Cardiac fibroblast (primary cell): ENCODE measurements around the gene TMEM244.
A peak's percentile ranks its signal among the peaks of the same experiment; 100 is the strongest.

Experiments
- DNase-seq, 2 donors: peaks; one replicate each; pipeline versions ENCODE4 v3.0.0 to v3.0.0-alpha.2; 2010; ENCODE audit warnings: low read depth in 2 of 2
- H3K4me3 ChIP-seq, 2 donors: replicated peaks in 1 of 2; 1 replicate in 1 of 2; 2 replicates in 1 of 2; pipeline ENCODE4 v1.5.1; 2011; ENCODE audit warnings: low read depth in 2 of 2, low read length in 2 of 2, mild to moderate bottlenecking in 2 of 2, moderate library complexity in 1 of 2
- TF ChIP-seq, protein P1 (sequence below): IDR thresholded peaks from one replicate; pipeline ENCODE4 v1.5.1; 2011; ENCODE audit warnings: low read depth, mild to moderate bottlenecking, low read length, inconsistent platforms

Gene TMEM244

GRCh38 chr6:129901910-129902309 is 40.8 kb upstream of the TMEM244 start:
- no peak overlapping the region for H3K4me3 ChIP-seq
- TF ChIP-seq, protein P1, sequence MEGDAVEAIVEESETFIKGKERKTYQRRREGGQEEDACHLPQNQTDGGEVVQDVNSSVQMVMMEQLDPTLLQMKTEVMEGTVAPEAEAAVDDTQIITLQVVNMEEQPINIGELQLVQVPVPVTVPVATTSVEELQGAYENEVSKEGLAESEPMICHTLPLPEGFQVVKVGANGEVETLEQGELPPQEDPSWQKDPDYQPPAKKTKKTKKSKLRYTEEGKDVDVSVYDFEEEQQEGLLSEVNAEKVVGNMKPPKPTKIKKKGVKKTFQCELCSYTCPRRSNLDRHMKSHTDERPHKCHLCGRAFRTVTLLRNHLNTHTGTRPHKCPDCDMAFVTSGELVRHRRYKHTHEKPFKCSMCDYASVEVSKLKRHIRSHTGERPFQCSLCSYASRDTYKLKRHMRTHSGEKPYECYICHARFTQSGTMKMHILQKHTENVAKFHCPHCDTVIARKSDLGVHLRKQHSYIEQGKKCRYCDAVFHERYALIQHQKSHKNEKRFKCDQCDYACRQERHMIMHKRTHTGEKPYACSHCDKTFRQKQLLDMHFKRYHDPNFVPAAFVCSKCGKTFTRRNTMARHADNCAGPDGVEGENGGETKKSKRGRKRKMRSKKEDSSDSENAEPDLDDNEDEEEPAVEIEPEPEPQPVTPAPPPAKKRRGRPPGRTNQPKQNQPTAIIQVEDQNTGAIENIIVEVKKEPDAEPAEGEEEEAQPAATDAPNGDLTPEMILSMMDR, result no peak
- peak in 1 of 2 donors; percentile 25 for DNase-seq

DNA sequence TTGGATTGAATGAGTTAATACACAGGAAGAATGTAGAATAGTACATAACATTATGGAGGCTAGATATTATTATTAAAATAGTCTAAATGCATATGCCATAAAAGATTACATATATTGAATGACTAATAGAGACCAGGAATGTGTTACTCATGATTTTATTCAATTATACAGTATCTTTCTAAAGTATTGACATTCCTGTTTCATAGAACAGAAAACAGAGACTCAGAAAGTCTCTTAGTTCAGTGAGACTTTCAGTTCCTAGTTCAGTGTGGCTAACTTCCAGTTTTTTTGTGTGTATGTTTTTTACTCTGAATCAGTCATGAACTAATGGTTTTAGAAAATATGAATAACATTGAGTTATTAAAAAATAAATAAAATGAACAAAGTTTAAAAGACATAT is 34.6 kb upstream of the TMEM244 start:
- peak in 1 of 2 donors; percentile 64 for DNase-seq
- TF ChIP-seq, protein P1, result no peak
- H3K4me3 ChIP-seq, result no peak overlapping the region

DNA sequence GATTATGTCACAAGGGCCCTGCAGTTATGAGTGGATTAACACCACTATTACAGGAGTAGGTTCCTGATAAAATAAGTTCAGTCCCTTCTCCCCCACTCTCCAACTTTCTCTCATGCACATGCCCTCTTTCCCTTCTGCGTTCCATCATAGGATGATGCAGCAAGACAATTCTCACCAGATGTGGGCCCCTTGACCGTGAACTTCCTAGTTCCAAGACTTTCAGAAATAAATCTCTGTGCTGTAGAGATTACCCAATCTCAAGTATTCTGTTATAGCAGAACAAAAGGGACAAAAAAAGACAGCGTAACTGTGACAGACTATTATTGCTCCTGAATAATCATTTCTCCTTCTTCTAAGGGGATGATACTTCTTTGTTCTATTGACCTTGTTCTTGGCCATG is 33.8 kb upstream of the TMEM244 start:
- no peak overlapping the region for H3K4me3 ChIP-seq
- DNase-seq, result no peak
- TF ChIP-seq, protein P1, result no peak

DNA sequence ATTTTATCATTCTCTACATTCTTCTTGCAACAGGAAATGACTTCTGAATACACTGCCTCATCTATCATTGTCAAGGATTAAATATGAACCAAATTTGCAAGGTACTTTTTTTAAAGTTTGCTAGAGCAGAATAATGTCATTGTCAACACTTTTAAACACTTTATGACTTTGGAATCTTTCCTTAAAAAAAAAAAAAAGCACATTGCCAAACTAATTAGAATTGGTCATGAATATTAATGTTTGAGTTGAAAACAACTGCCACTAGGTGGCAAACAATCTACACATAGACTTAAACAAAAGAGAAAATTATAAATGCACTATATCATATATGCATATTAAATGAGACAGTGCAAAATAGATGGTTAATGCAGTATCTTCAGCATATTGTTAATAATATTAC is 32.5 kb upstream of the TMEM244 start:
- H3K4me3 ChIP-seq, result no peak overlapping the region
- DNase-seq, result peak; percentile 61 to 69
- TF ChIP-seq, protein P1, result peak; percentile 32

DNA sequence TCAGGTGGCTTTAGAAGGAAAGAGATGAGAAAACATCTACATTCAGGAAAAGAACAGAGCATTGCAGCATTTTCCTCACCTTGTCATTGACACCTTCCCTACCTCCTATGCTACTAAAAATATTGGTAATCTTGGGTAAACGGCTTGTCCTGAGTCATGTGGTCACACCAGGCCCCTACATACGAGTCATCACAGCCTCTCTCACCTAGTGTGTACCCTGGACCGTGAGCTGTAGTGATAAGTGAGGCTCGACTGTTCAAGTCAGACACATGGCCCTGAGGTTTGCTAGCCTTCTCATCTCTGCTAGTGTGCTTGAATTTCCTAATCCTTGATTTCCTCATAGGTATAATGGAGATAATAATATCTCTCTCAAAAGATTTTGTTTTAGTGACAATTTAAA is 29.6 kb upstream of the TMEM244 start:
- TF ChIP-seq, protein P1, result no peak
- DNase-seq, result peak in 1 of 2 donors; percentile 39
- no peak overlapping the region for H3K4me3 ChIP-seq

DNA sequence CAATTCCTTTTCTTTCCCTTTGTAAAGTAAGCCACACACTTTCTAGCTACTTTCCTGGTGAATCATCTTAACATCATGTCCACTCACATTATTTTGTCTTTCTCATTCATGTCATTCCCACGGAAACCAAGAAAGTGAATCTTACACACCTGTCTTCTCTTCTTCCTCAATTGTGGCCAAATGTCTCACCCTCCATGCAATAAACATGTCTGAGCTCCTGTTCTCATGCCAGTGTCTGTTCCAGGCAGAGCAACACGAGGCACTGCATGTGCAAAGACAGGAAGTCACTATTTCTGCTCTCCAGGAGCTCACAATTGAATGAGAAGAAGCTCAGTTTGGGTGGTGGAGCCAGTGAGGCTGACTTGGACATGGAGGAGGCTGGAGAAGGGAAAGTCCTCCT is 29.0 kb upstream of the TMEM244 start:
- TF ChIP-seq, protein P1, result no peak
- DNase-seq, result peak in 1 of 2 donors; percentile 82
- H3K4me3 ChIP-seq, result no peak overlapping the region

- peak; percentile 56 to 91 for DNase-seq
- no peak overlapping the region for H3K4me3 ChIP-seq
- TF ChIP-seq, protein P1, result no peak
Measured at GRCh38 chr6:129889580-129889979, 28.5 kb upstream of the TMEM244 start.
